ENCODE measurements around the gene TXN. TPM values are rescaled to one million over a fixed set of nuclear protein-coding genes. Genes with fewer than 3 reads are reported as not detected.

Gene TXN
- total RNA-seq, 4 donors from 2014 or later = 44.9 to 130 (median 58.5) TPM

DNA sequence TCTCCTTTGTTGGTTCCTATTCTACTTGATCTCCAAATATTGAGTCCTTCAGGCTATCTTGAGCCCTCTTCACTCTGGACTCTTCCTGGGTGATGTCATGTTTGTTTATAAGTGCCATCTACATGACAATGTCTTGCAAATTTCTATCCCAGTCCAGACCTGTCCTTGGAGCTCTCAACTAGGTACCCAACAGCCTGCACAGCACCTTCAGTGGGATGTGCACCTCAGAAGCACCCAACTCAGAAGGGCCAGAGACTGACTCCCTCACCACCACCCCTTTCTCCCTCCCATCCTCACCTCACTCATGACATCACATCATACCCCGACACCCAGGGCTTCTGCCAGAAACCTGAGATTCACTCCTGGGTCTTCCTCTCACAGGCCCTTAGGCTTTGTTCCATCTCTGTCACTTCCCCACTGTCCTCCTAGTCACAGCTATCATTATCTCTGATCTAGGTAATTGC, 14.4 kb downstream of the TXN start:
- Histone ChIP-seq H3K27ac (no peak overlapping the region), H3K9me3 (no peaks in the 10 kb centered on the region), H3K27me3 (no peaks in the 10 kb centered on the region), H3K4me1 (peaks cover 3 to 7% of the 10 kb centered on the region in 2 donors), H3K36me3 (peaks cover 0 to 42% of the 10 kb centered on the region in 2 donors), H3K4me3 (no peak overlapping the region)
- ATAC-seq (no peak), DNase-seq (no peak)
- in situ Hi-C loops (cut with MboI; ENCODE audit: low sequenced_read_pairs in 4 of 4) = no loop called here
- no peak for TF ChIP-seq POLR2A (IDR thresholded peaks at IDR 0.05)
- TF ChIP-seq, protein P1, sequence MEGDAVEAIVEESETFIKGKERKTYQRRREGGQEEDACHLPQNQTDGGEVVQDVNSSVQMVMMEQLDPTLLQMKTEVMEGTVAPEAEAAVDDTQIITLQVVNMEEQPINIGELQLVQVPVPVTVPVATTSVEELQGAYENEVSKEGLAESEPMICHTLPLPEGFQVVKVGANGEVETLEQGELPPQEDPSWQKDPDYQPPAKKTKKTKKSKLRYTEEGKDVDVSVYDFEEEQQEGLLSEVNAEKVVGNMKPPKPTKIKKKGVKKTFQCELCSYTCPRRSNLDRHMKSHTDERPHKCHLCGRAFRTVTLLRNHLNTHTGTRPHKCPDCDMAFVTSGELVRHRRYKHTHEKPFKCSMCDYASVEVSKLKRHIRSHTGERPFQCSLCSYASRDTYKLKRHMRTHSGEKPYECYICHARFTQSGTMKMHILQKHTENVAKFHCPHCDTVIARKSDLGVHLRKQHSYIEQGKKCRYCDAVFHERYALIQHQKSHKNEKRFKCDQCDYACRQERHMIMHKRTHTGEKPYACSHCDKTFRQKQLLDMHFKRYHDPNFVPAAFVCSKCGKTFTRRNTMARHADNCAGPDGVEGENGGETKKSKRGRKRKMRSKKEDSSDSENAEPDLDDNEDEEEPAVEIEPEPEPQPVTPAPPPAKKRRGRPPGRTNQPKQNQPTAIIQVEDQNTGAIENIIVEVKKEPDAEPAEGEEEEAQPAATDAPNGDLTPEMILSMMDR (IDR thresholded peaks at IDR 0.05 in 4 of 5, conservative IDR thresholded peaks at IDR 0.05 in 1 of 5) = no peak
- intact Hi-C loops (cut with DNase I; ENCODE audit: low total_unique reads) = no loop called here

DNA sequence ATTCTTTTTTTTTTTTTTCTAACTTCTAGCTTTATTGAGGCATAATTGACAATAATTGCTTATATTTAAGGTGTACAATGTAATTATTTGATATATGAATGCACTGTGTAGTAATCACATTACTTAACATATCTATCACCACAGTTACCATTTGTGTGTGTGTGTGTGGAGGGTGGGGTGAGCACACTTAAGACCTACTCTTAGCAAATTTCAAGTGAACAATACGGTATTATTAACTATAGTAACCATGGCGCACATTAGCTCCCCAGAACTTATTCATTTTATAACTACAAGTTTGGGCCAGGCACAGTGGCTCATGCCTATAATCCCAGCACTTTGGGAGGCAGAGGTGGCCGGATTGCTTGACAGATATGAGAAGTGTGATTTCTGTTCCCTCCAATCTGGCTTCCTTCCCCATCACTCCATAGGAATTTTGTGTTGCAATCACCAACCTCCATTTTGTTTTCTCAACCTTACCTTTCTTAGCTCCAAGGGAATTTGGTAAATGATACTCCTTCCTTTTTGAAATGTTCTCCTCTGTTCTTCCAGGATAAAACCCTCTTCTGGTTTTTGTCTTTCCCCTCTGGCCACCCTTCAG, 14.9 kb downstream of the TXN start:
- DNase-seq (no peak), ATAC-seq (no peak)
- in situ Hi-C loops (cut with MboI; ENCODE audit: low sequenced_read_pairs in 4 of 4) (no loop called here), intact Hi-C loops (cut with DNase I; ENCODE audit: low total_unique reads) (no loop called here)
- Histone ChIP-seq H3K27ac (no peak overlapping the region), H3K27me3 (no peaks in the 10 kb centered on the region), H3K4me1 (peaks cover 3 to 7% of the 10 kb centered on the region in 2 donors), H3K9me3 (no peaks in the 10 kb centered on the region), H3K4me3 (no peak overlapping the region), H3K36me3 (peaks cover 0 to 38% of the 10 kb centered on the region in 2 donors)
- TF ChIP-seq, protein P1 (IDR thresholded peaks at IDR 0.05 in 4 of 5, conservative IDR thresholded peaks at IDR 0.05 in 1 of 5) = no peak
- TF ChIP-seq POLR2A (IDR thresholded peaks at IDR 0.05) = no peak

GRCh38 chr9:110240198-110240597, 16.1 kb downstream of the TXN start:
- no peak for ATAC-seq
- in situ Hi-C loops (cut with MboI; ENCODE audit: low sequenced_read_pairs in 4 of 4) (no loop called here), intact Hi-C loops (cut with DNase I; ENCODE audit: low total_unique reads) (no loop called here)
- TF ChIP-seq POLR2A (IDR thresholded peaks at IDR 0.05) = no peak
- TF ChIP-seq, protein P1 (IDR thresholded peaks at IDR 0.05 in 4 of 5, conservative IDR thresholded peaks at IDR 0.05 in 1 of 5) = no peak
- Histone ChIP-seq H3K9me3 (no peaks in the 10 kb centered on the region), H3K27me3 (no peaks in the 10 kb centered on the region), H3K36me3 (peaks cover 0 to 30% of the 10 kb centered on the region in 2 donors), H3K4me3 (no peak overlapping the region), H3K27ac (no peak overlapping the region), H3K4me1 (peaks cover 3 to 7% of the 10 kb centered on the region in 2 donors)
- no peak for DNase-seq

DNA sequence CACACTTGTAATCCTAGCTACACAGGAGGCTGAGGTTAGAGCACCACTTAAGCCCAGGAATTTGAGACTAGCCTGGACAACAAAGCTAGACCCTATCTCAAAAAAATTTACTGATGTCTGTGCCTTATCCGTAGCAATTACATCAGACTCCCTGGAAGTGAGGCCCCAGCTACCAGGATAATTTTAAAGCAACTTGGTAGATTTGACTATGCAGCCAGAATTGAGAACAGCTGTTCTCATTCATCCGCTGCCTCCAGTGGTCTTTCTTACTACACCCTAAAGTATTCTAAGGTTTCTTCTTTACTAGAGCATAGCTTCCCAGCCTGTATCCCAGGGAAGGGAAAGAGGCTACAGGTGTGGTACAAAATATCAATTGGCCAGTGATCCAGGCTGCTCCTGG, 28.0 kb downstream of the TXN start:
- no peak for ATAC-seq
- Histone ChIP-seq H3K27me3 (no peaks in the 10 kb centered on the region), H3K4me1 (no peaks in the 10 kb centered on the region), H3K36me3 (no peaks in the 10 kb centered on the region), H3K27ac (no peak overlapping the region), H3K4me3 (no peak overlapping the region), H3K9me3 (no peaks in the 10 kb centered on the region)
- no peak for DNase-seq
- intact Hi-C loops (cut with DNase I; ENCODE audit: low total_unique reads) (no loop called here), in situ Hi-C loops (cut with MboI; ENCODE audit: low sequenced_read_pairs in 4 of 4) (no loop called here)
- TF ChIP-seq POLR2A (IDR thresholded peaks at IDR 0.05) = no peak
- TF ChIP-seq, protein P1 (IDR thresholded peaks at IDR 0.05 in 4 of 5, conservative IDR thresholded peaks at IDR 0.05 in 1 of 5) = no peak

DNA sequence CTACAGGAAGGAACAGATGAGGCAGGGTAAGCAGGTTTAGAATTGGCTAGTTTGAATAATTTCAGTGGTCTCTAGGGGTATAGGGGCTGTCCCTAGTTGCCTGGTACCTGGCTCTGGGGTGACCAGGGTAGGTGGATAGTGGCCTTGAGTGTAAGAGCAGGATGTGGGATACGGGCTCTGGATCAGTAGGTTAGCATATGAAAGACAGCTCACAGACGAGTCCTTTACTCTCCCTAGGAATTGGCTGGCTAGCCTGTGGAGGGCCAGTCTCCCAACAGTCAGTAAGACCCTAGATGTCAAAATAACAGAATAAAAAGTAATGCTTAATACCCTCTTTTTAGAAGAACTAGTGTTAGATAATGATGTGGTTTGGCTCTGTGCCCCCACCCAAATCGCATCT, 31.7 kb downstream of the TXN start:
- H3K4me3 ChIP-seq = no peak overlapping the region
- no peaks in the 10 kb centered on the region for H3K27me3 ChIP-seq
- TF ChIP-seq POLR2A (IDR thresholded peaks at IDR 0.05) = no peak
- TF ChIP-seq, protein P1 (IDR thresholded peaks at IDR 0.05 in 4 of 5, conservative IDR thresholded peaks at IDR 0.05 in 1 of 5) = no peak
- DNase-seq = no peak
- ATAC-seq = no peak
- intact Hi-C loops (cut with DNase I; ENCODE audit: low total_unique reads) = no loop called here
- no peaks in the 10 kb centered on the region for H3K9me3 ChIP-seq
- in situ Hi-C loops (cut with MboI; ENCODE audit: low sequenced_read_pairs in 4 of 4) = loop anchor here in 1 of 4 donors (25.0 kb wide), 1 partner anchor 637 kb away; no protein-coding TSS in a partner anchor
- no peak overlapping the region for H3K27ac ChIP-seq
- H3K36me3 ChIP-seq = no peaks in the 10 kb centered on the region
- no peaks in the 10 kb centered on the region for H3K4me1 ChIP-seq

Measured in gastrocnemius medialis (tissue), 4 donors.